ENCODE measurements around the gene CISTR.

CISTR gene

DNA sequence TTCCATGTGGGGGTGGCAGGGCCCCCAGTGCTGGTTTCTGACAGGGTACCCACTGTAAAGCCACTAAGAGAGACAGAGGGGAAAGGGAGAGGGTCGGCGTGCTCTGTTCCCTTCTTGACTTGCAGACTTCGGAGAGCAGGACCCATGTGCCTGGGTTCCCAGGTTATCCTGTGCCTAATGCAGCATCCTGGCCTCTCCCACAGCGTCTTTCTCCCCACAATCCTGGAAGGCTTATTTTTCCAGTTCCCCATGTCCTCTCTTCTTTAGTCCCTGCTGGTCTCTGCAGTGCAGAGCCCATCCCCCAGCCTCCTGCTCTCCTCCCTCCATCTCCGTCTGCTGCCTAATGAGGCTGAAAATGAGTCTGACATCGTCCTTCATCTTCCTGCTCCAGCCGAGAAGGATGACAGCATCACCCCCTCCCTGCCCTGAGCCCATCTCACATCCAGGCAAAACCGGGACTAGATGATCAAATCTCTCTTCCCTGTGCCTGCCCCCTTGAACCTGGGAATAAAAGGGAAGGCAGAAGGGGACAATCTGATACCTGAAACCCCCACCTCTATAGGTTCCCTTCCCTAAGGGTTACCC is 39.6 kb downstream of the CISTR start:
- Histone ChIP-seq H3K9me3 (ENCODE audit: insufficient read depth, low read length, severe bottlenecking) (no peaks in the 10 kb centered on the region), H3K27me3 (ENCODE audit: insufficient read depth, low read length, poor library complexity) (peaks cover 4% of the 10 kb centered on the region), H3K79me2 (ENCODE audit: insufficient read depth, low read length) (no peaks in the 10 kb centered on the region), H3K4me1 (ENCODE audit: insufficient read depth, low read length) (no peaks in the 10 kb centered on the region), H2AFZ (ENCODE audit: low read depth, low read length) (no peak overlapping the region), H3K36me3 (ENCODE audit: insufficient read depth, low read length) (0 out of 2 replicates have a peak, but pooled peaks cover 3% of the 10 kb centered on the region), H3K9ac (ENCODE audit: low read depth, low read length) (no peak overlapping the region), H3K4me3 (ENCODE audit: low read depth in 1 of 2, low read length in 2 of 2) (no peak overlapping the region), H3K4me2 (ENCODE audit: insufficient read depth, low read length) (no peak overlapping the region), H4K20me1 (ENCODE audit: insufficient read depth, low read length) (no peaks in the 10 kb centered on the region), H3K27ac (ENCODE audit: low read length) (no peak overlapping the region)
- no peak for ATAC-seq (ENCODE audit: insufficient read depth, low read depth)
- no peak for DNase-seq
- TF ChIP-seq, protein P1, sequence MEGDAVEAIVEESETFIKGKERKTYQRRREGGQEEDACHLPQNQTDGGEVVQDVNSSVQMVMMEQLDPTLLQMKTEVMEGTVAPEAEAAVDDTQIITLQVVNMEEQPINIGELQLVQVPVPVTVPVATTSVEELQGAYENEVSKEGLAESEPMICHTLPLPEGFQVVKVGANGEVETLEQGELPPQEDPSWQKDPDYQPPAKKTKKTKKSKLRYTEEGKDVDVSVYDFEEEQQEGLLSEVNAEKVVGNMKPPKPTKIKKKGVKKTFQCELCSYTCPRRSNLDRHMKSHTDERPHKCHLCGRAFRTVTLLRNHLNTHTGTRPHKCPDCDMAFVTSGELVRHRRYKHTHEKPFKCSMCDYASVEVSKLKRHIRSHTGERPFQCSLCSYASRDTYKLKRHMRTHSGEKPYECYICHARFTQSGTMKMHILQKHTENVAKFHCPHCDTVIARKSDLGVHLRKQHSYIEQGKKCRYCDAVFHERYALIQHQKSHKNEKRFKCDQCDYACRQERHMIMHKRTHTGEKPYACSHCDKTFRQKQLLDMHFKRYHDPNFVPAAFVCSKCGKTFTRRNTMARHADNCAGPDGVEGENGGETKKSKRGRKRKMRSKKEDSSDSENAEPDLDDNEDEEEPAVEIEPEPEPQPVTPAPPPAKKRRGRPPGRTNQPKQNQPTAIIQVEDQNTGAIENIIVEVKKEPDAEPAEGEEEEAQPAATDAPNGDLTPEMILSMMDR (IDR thresholded peaks at IDR 0.05; ENCODE audit: borderline replicate concordance, extremely low read depth, low read length, poor library complexity, severe bottlenecking) = no peak
- no peak for TF ChIP-seq EZH2 (IDR thresholded peaks at IDR 0.05; ENCODE audit: borderline replicate concordance, low read depth, low read length, severe bottlenecking)

DNA sequence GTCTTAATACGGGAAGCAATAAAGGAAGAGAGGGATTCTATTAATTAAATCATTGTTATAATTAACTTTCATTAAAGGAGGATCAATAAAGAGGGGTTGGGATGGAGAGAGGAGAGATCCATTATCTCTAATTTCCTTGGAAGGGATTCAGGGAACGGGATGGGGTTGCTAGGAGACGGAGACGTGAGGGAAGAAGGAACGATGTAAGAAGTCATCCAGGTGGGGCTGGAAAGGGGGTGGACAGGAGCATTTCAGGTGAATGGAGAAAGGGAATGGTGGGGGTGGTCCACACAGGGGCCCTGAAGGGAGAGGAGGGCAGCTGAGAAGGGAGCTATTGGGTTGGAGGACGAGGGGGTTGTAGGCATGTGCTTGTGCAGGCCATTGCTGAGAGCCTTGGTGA is 41.7 kb downstream of the CISTR start:
- H3K9me3 ChIP-seq (ENCODE audit: insufficient read depth, low read length, severe bottlenecking) = no peaks in the 10 kb centered on the region
- no peak overlapping the region for H3K9ac ChIP-seq (ENCODE audit: low read depth, low read length)
- H4K20me1 ChIP-seq (ENCODE audit: insufficient read depth, low read length) = no peaks in the 10 kb centered on the region
- DNase-seq (no peak), ATAC-seq (ENCODE audit: insufficient read depth, low read depth) (no peak)
- no peaks in the 10 kb centered on the region for H3K4me1 ChIP-seq (ENCODE audit: insufficient read depth, low read length)
- no peak overlapping the region for H3K27ac ChIP-seq (ENCODE audit: low read length)
- no peak overlapping the region for H2AFZ ChIP-seq (ENCODE audit: low read depth, low read length)
- no peak overlapping the region for H3K4me2 ChIP-seq (ENCODE audit: insufficient read depth, low read length)
- no peak for TF ChIP-seq EZH2 (IDR thresholded peaks at IDR 0.05; ENCODE audit: borderline replicate concordance, low read depth, low read length, severe bottlenecking)
- TF ChIP-seq, protein P1 (IDR thresholded peaks at IDR 0.05; ENCODE audit: borderline replicate concordance, extremely low read depth, low read length, poor library complexity, severe bottlenecking) = no peak
- no peaks in the 10 kb centered on the region for H3K36me3 ChIP-seq (ENCODE audit: insufficient read depth, low read length)
- no peak overlapping the region for H3K4me3 ChIP-seq (ENCODE audit: low read depth in 1 of 2, low read length in 2 of 2)
- H3K79me2 ChIP-seq (ENCODE audit: insufficient read depth, low read length) = no peaks in the 10 kb centered on the region
- H3K27me3 ChIP-seq (ENCODE audit: insufficient read depth, low read length, poor library complexity) = peaks cover 11% of the 10 kb centered on the region

DNA sequence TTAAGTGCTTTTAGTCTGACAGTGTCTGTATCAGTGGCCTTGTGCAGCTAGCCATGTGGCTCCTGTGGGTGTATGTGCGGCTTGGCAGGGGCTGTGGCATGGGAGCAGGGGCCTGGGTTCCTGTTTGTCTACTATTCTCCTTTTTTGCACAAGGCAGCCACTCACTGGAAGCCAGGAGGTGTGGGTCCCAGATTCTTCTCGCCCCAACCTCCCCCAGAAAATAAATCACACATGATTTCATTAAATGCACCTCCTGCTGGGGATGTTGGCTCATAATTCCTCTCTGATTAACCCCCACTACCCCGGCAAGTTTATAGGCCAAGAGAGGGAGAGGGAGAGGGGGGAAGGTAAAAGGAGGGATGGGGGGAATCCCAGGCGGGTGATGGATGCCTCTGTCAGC is 42.1 kb downstream of the CISTR start:
- DNase-seq (no peak), ATAC-seq (ENCODE audit: insufficient read depth, low read depth) (peak; percentile 35; the same call in 1 of the 3 replicates)
- Histone ChIP-seq H3K9me3 (ENCODE audit: insufficient read depth, low read length, severe bottlenecking) (no peaks in the 10 kb centered on the region), H3K9ac (ENCODE audit: low read depth, low read length) (no peak overlapping the region), H4K20me1 (ENCODE audit: insufficient read depth, low read length) (no peaks in the 10 kb centered on the region), H3K27ac (ENCODE audit: low read length) (no peak overlapping the region), H2AFZ (ENCODE audit: low read depth, low read length) (no peak overlapping the region), H3K36me3 (ENCODE audit: insufficient read depth, low read length) (no peaks in the 10 kb centered on the region), H3K4me2 (ENCODE audit: insufficient read depth, low read length) (no peak overlapping the region), H3K4me1 (ENCODE audit: insufficient read depth, low read length) (no peaks in the 10 kb centered on the region), H3K27me3 (ENCODE audit: insufficient read depth, low read length, poor library complexity) (peaks cover 12% of the 10 kb centered on the region), H3K79me2 (ENCODE audit: insufficient read depth, low read length) (no peaks in the 10 kb centered on the region), H3K4me3 (ENCODE audit: low read depth in 1 of 2, low read length in 2 of 2) (no peak overlapping the region)
- no peak for TF ChIP-seq EZH2 (IDR thresholded peaks at IDR 0.05; ENCODE audit: borderline replicate concordance, low read depth, low read length, severe bottlenecking)

DNA sequence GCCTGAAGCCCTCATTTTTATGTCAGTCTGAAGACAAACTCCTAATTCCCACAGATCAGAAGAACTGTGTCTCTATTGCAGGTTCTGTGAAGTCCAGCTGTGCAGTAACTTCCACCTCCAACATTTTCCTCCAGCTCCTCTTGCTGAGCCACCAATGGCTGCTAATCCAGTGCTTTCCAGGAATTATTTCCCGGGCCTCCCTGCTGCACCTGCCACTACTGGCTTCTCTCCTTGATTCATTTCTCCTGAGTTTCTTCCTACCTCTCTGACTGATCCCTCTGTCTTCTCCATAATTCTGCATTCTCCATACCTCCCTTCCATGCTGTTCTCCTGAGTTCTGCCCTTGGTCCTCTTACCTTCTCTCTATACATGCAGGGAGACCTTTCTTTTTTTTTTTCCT is 45.7 kb downstream of the CISTR start:
- ATAC-seq (ENCODE audit: insufficient read depth, low read depth) (no peak), DNase-seq (no peak)
- H3K27ac ChIP-seq (ENCODE audit: low read length) = no peak overlapping the region
- no peaks in the 10 kb centered on the region for H3K79me2 ChIP-seq (ENCODE audit: insufficient read depth, low read length)
- peaks cover 41% of the 10 kb centered on the region for H3K27me3 ChIP-seq (ENCODE audit: insufficient read depth, low read length, poor library complexity)
- no peak overlapping the region for H3K4me2 ChIP-seq (ENCODE audit: insufficient read depth, low read length)
- no peaks in the 10 kb centered on the region for H4K20me1 ChIP-seq (ENCODE audit: insufficient read depth, low read length)
- TF ChIP-seq, protein P1 (IDR thresholded peaks at IDR 0.05; ENCODE audit: borderline replicate concordance, extremely low read depth, low read length, poor library complexity, severe bottlenecking) = no peak
- no peak for TF ChIP-seq EZH2 (IDR thresholded peaks at IDR 0.05; ENCODE audit: borderline replicate concordance, low read depth, low read length, severe bottlenecking)
- no peak overlapping the region for H2AFZ ChIP-seq (ENCODE audit: low read depth, low read length)
- no peak overlapping the region for H3K4me3 ChIP-seq (ENCODE audit: low read depth in 1 of 2, low read length in 2 of 2)
- H3K9me3 ChIP-seq (ENCODE audit: insufficient read depth, low read length, severe bottlenecking) = no peaks in the 10 kb centered on the region
- H3K9ac ChIP-seq (ENCODE audit: low read depth, low read length) = no peak overlapping the region
- H3K4me1 ChIP-seq (ENCODE audit: insufficient read depth, low read length) = no peaks in the 10 kb centered on the region
- no peaks in the 10 kb centered on the region for H3K36me3 ChIP-seq (ENCODE audit: insufficient read depth, low read length)

All from DND-41 (cell line).